ENCODE measurements around the gene ZNF12. TPM values are rescaled to one million over a fixed set of nuclear protein-coding genes. Genes with fewer than 3 reads are reported as not detected.

The ZNF12 gene
- polyA plus RNA-seq, 1 of the 3 experiments (the other 2 are of a cell fraction): 9.5 TPM

- Histone ChIP-seq H3K79me2 (ENCODE audit: insufficient read depth) (no peaks in the 10 kb centered on the region), H3F3A (replicated peaks; ENCODE audit: insufficient read depth) (peaks cover 7% of the 10 kb centered on the region), H3K36me3 (replicated peaks in 1 of 2; ENCODE audit: control insufficient read depth in 1 of 2, insufficient read depth in 2 of 2, low read length in 1 of 2) (peaks cover 39 to 72% of the 10 kb centered on the region in 2 experiments), H2AFZ (ENCODE audit: low read depth) (no peak overlapping the region), H3K4me2 (no peak overlapping the region), H3K4me1 (ENCODE audit: control insufficient read depth in 1 of 2, insufficient read depth in 2 of 2, low read depth in 1 of 2, low read length in 1 of 2) (no peaks in the 10 kb centered on the region), H3K27ac (ENCODE audit: low read depth in 2 of 2, low read length in 1 of 2) (no peak overlapping the region), H4K20me1 (ENCODE audit: insufficient read depth) (0 out of 2 replicates have a peak, but pooled peaks cover 6% of the 10 kb centered on the region), H3K9me2 (no peaks in the 10 kb centered on the region), H3K27me3 (ENCODE audit: insufficient read depth) (no peaks in the 10 kb centered on the region), H3K9me3 (no peaks in the 10 kb centered on the region), H3K4me3 (ENCODE audit: low read depth in 2 of 2, low read length in 1 of 2) (peak overlapping the region in 1 of 2 experiments; percentile 12; a peak in 1 of 4 replicates), H3K9ac (no peak overlapping the region)
- no peak for TF ChIP-seq RXRA (IDR thresholded peaks at IDR 0.05; ENCODE audit: borderline replicate concordance, low read depth)
- no peak for TF ChIP-seq FOXJ3 (CRISPR knock-in tag; IDR thresholded peaks at IDR 0.05)
- no peak for TF ChIP-seq TEAD4 (IDR thresholded peaks at IDR 0.05; ENCODE audit: borderline replicate concordance, insufficient read depth)
- no peak for TF ChIP-seq YY1 (IDR thresholded peaks at IDR 0.05; ENCODE audit: low read depth)
- TF ChIP-seq USF1 (IDR thresholded peaks at IDR 0.05; ENCODE audit: borderline replicate concordance, low read depth): no peak
- TF ChIP-seq RCOR1 (IDR thresholded peaks at IDR 0.05; ENCODE audit: low read length): no peak
- no peak for TF ChIP-seq CTCF (IDR thresholded peaks at IDR 0.05)
- TF ChIP-seq MAX (IDR thresholded peaks at IDR 0.05; ENCODE audit: low read depth): no peak
- CTCF ChIA-PET: interaction anchor here (0.6 kb wide), 1 partner anchor 65 kb away, joined by 3 read pairs; no protein-coding TSS in a partner anchor
- POLR2A ChIA-PET: no interaction called here
- DNase-seq: no peak
- WGBS (ENCODE audit: low lambda C conversion rate): 98% methylated on average over 56 of the region's 75 CpGs
These were observed 54.2 kb downstream of the ZNF12 start for GRCh38 chr7:6652446-6653011.

- 96% methylated on average over 32 of the region's 32 CpGs for WGBS (ENCODE audit: low lambda C conversion rate)
- ChIA-PET POLR2A (no interaction called here), CTCF (no interaction called here)
- Histone ChIP-seq H3K4me3 (ENCODE audit: low read depth in 2 of 2, low read length in 1 of 2) (peak overlapping the region in 1 of 2 experiments; percentile 12; a peak in 1 of 4 replicates), H3K4me2 (no peak overlapping the region), H3F3A (replicated peaks; ENCODE audit: insufficient read depth) (peaks cover under 1% of the 10 kb centered on the region), H3K27ac (ENCODE audit: low read depth in 2 of 2, low read length in 1 of 2) (no peak overlapping the region), H3K27me3 (ENCODE audit: insufficient read depth) (no peaks in the 10 kb centered on the region), H3K9me3 (no peaks in the 10 kb centered on the region), H2AFZ (ENCODE audit: low read depth) (no peak overlapping the region), H3K9me2 (no peaks in the 10 kb centered on the region), H3K9ac (no peak overlapping the region), H3K79me2 (ENCODE audit: insufficient read depth) (no peaks in the 10 kb centered on the region), H3K4me1 (ENCODE audit: control insufficient read depth in 1 of 2, insufficient read depth in 2 of 2, low read depth in 1 of 2, low read length in 1 of 2) (no peaks in the 10 kb centered on the region), H4K20me1 (ENCODE audit: insufficient read depth) (peaks cover 12% of the 10 kb centered on the region; the same call in 1 of the 2 replicates), H3K36me3 (replicated peaks in 1 of 2; ENCODE audit: control insufficient read depth in 1 of 2, insufficient read depth in 2 of 2, low read length in 1 of 2) (peaks cover 39 to 78% of the 10 kb centered on the region in 2 experiments)
- peak; percentile 48 for DNase-seq
- TF ChIP-seq JUND (IDR thresholded peaks at IDR 0.05) (no peak), RXRA (IDR thresholded peaks at IDR 0.05; ENCODE audit: borderline replicate concordance, low read depth) (no peak), CHD2 (IDR thresholded peaks at IDR 0.05; ENCODE audit: low read length, partially characterized antibody) (no peak), TCF12 (IDR thresholded peaks at IDR 0.05) (no peak), NFIC (IDR thresholded peaks at IDR 0.05; ENCODE audit: borderline replicate concordance) (no peak), ELF1 (IDR thresholded peaks at IDR 0.05) (no peak), MEF2A (IDR thresholded peaks at IDR 0.05; ENCODE audit: borderline replicate concordance, low read depth) (no peak), USF1 (IDR thresholded peaks at IDR 0.05; ENCODE audit: borderline replicate concordance, low read depth) (no peak), PBX3 (IDR thresholded peaks at IDR 0.05) (no peak), SMC3 (IDR thresholded peaks at IDR 0.05; ENCODE audit: low read depth, low read length) (no peak), TEAD4 (IDR thresholded peaks at IDR 0.05; ENCODE audit: borderline replicate concordance, insufficient read depth) (no peak), YY1 (IDR thresholded peaks at IDR 0.05; ENCODE audit: low read depth) (no peak), FOXM1 (IDR thresholded peaks at IDR 0.05; ENCODE audit: low read depth) (no peak), CTCF (IDR thresholded peaks at IDR 0.05) (no peak), TAF1 (IDR thresholded peaks at IDR 0.05; ENCODE audit: borderline replicate concordance, low read depth, low read length) (no peak), RCOR1 (IDR thresholded peaks at IDR 0.05; ENCODE audit: low read length) (no peak), POLR2AphosphoS5 (IDR thresholded peaks at IDR 0.05; ENCODE audit: low read depth, low read length) (no peak), GATA2 (CRISPR knock-in tag; IDR thresholded peaks at IDR 0.05) (no peak)
These were observed 54.8 kb downstream of the ZNF12 start for GRCh38 chr7:6651851-6652445.
